GM21619 (cell line): ENCODE data around the gene ABTB1.
A peak's percentile ranks its signal among the peaks of the same experiment; 100 is the strongest.

Experiments used
- ATAC-seq: cut with Tn5 transposase; IDR thresholded peaks from one replicate; pipeline ENCODE4 v1.9.1; 2021; ENCODE audit not compliant: unreplicated experiment

Gene ABTB1

GRCh38 chr3:127686512-127686894, 13.8 kb downstream of the ABTB1 start:
- ATAC-seq: no peak

GRCh38 chr3:127687228-127687737, 14.5 kb downstream of the ABTB1 start:
- ATAC-seq: no peak

DNA sequence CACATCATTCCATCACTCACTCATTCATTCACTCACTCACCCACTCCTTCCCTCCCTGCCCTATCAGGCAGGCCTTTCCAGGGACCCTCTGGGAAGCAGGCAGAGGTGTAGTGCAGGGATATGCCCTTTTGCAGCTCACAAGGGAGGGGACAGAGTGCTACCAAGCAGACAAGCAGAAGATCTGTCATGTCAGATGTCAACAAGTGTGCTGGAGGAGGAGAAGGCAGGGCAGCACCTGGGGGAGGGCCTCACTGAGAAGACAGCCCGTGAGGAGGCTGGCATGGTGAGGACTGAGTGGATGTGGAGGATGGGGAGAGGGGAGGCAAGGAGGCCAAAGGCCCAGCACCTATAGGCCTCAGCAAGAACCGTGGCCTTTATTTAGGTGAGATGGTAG, 15.3 kb downstream of the ABTB1 start:
- ATAC-seq: no peak

DNA sequence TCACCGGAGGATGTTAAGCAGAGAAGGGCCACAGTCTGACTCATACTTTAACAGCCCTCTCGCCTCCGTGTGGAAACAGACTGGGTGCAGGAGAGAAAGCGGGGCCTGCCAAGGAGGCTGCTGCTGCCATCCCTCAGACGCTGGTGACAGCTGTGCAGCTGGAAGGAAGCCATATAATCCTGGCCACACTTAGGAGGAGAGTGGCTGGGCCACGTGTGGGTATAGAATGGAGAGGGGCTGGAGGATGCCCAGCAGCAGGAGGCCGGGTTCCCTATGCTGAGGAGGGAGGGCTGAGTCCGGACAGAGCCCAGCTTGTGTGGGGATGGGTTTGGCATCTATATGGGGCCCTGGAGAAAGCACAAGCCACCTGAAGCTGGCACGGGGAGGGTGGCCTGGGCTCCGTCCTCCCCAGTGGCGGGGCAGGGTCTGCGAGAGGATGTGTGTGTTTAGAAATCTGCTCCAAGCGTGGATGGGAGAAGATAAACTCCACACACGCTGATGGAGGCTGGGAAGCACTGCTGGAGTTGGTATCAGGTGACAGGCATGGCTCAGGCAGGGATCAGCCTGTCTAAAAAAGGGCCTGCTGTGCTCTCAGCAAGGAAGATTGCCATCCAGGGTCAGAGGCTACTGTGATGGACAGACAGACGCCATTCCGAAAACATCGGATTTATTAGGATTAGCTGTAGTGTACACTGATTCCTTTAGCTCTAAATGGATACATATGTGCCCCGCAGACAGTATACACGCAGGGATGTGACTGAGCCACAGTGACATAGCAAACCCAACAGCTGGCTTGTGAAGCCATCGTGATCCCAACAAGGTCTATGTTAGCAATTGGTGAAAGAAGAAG, 15.9 kb downstream of the ABTB1 start:
- ATAC-seq: no peak

GRCh38 chr3:127689266-127689860, 16.6 kb downstream of the ABTB1 start:
- no peak for ATAC-seq

DNA sequence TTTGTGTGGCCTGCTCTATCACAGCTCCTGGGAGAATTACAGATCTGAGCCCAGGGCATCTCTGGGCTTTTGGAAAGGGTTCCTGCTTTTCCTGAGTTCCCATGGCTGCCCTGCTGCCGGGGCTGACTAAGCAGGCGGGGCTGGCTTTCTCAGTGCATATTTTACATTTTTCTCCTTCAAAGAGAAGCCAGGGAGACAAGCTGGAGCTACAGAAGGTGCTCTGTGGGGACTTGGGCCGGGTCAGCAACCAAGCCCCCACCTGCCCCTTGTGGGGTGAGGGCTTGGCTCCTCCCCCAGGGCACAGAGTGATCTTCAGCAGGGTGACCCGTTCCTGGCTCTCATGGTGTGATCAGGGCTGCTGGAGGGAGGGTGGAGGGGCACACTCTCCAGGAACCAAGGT, 17.4 kb downstream of the ABTB1 start:
- no peak for ATAC-seq

GRCh38 chr3:127690823-127691452, 18.2 kb downstream of the ABTB1 start:
- ATAC-seq: no peak

DNA sequence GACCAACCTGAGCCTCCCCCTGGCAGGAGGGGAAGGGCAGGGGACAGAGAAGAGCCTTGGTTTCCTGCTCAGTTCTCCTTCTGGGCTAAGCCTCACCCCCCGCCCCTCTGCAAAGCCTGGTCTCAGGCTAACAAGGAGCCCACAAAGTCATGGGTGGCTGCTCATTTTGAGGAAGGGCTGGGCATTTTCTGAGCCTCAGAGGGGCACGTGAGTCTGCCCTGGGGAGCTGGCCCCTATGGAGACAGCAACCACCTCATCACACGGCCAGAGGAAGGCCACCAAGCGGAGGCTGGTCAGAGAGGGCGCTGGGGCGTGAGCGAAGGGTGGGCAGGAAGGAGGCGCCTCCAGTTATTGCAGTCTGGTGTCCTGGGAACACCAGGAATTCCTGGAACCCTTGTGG, 18.7 kb downstream of the ABTB1 start:
- ATAC-seq: no peak

- no peak for ATAC-seq
Measured at GRCh38 chr3:127691974-127692373, 19.2 kb downstream of the ABTB1 start.

DNA sequence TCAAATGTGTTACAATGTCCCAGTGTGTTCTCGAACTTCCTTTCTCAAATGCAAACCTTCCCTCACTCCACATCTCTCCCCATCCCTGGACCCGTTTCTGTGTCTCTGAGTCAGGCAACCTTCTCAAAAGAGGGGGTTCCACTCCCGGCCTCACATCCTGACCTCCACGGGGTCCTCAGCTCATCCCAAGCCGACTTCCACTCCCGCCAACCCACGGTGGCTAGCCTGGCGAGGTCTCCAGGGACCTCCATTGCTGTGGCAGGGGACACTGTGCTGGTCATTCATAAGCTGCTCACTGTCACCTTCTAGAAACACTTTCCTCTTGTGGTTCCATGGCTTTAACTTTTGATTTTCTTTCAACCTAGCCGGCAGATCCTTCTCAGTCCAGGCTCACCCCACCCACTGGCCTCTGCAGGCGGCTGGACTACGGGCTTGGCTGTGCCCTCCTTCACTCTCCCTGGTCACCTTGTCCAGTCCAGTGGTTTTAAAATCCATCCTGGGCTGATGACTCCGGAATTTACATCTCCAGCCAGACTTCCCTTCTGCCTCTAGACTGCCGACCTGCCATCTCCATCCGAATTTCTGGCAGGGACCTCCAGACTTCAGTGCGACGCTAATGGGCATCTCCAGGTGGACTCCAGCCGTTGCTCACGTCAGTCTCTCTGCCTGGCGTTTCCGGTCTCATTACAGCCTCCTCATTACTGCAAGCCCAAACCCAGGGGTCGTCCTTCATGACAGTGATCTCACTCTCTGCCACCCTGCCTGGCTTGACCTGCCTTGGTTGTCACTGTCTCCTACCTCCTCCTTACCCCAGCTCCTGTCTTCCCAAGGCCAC, 20.0 kb downstream of the ABTB1 start:
- ATAC-seq: no peak

- ATAC-seq: no peak
Measured at GRCh38 chr3:127693336-127693843, 20.6 kb downstream of the ABTB1 start.

GRCh38 chr3:127694467-127695215, 21.9 kb downstream of the ABTB1 start:
- ATAC-seq: no peak

GRCh38 chr3:127697551-127698240, 24.9 kb downstream of the ABTB1 start:
- ATAC-seq: peak; percentile 67

GRCh38 chr3:127698286-127698685, 25.5 kb downstream of the ABTB1 start:
- no peak for ATAC-seq

GRCh38 chr3:127698691-127699415, 26.1 kb downstream of the ABTB1 start:
- no peak for ATAC-seq

DNA sequence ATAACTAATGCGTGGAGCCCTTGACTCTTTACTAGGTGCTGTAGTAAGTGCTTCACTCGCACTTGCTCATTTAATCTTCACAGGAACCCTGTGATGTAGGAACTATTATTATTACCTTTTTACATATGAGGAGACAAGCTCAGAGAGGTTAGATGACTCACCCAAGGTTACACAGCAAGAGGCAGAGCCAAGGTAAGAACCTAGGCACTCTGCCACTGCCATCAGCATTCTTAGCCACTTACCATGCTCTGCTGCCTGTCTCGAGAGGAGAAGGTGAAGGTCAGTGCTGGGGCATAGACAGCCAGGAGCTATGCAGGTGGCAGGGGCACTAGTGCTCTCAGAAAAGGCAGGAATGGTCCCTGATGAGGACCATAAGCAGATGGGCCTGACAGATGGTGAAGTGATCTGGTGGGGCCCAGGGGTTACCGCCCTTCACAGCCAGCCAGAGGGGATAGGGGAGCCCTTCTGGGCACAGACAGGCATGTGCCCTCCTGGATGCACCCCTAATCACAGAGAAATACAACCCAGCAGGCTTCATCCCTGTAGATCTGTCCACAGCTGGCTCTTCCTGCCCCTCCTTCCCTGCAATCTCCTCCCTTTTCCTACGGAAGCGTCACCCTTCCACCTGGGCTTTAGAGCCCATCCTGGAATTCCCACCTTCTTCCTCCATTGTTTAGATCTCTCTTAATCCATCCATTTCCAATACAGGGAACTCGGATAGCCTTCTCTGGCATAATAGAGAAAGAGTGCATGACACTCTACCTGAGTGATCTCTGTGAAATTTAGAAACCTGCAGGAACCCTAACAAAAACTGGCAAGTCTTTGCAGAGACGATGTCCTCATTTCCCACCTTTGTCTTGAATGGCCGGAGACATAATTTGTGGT, 26.9 kb downstream of the ABTB1 start:
- ATAC-seq: no peak

DNA sequence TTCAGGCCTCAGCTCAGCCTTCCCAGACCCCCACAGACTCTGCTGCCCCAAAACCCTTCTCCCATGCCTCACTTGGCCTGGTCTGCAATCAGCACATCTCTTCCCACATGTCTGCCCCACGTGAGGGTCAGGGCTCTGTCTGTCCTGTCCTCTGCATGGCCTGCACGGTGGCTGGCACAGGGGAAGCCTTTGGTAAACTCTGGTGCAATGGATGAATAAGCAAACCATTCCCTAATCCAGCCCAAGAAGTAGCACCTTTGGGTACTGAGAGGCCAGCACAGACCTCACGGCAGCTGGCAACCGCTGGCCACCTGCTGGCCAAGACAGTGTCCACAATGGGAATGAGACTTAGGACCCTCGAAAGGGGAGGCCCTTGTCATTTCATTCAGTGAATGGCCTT, 27.7 kb downstream of the ABTB1 start:
- ATAC-seq: no peak
